ENCODE data around the gene COMP. TPM values are rescaled to one million over a fixed set of nuclear protein-coding genes. Genes with fewer than 3 reads are reported as not detected.

COMP gene
- total RNA-seq, 1 donor from 2014 or later: 1.7 TPM

GRCh38 chr19:18800636-18801035, 9.5 kb upstream of the COMP start:
- H2AFZ ChIP-seq (ENCODE audit: low read depth, low read length): no peak overlapping the region
- peaks cover 22% of the 10 kb centered on the region for H3K27me3 ChIP-seq (ENCODE audit: insufficient read depth, low read length)
- H3K9me3 ChIP-seq (ENCODE audit: insufficient read depth, low read depth, low read length): no peaks in the 10 kb centered on the region
- FAIRE-seq (no peak), DNase-seq (ENCODE audit: low read depth) (no peak)
- no peaks in the 10 kb centered on the region for H3K36me3 ChIP-seq (ENCODE audit: insufficient read depth, low read length)
- no peaks in the 10 kb centered on the region for H3K79me2 ChIP-seq (ENCODE audit: insufficient read depth, low read length)
- TF ChIP-seq CTCF (IDR thresholded peaks at IDR 0.05; ENCODE audit: insufficient read depth, low read depth, low read length) (no peak), EZH2 (IDR thresholded peaks at IDR 0.05; ENCODE audit: insufficient read depth, low read length) (no peak)
- no peak overlapping the region for H3K4me3 Mint-ChIP-seq (ENCODE audit: unreplicated experiment)
- H3K4me2 ChIP-seq (ENCODE audit: low read length): no peak overlapping the region
- H4K20me1 ChIP-seq (ENCODE audit: insufficient read depth, low read length): no peaks in the 10 kb centered on the region
- peaks cover 5% of the 10 kb centered on the region for H3K4me1 ChIP-seq (ENCODE audit: insufficient read depth, low read length)
- no peaks in the 10 kb centered on the region for H3K36me3 Mint-ChIP-seq (ENCODE audit: low read depth, unreplicated experiment)
- no peaks in the 10 kb centered on the region for H3K4me1 Mint-ChIP-seq (ENCODE audit: low read depth, unreplicated experiment)
- H3K27ac ChIP-seq (ENCODE audit: low read depth, low read length): no peak overlapping the region
- H3K27me3 Mint-ChIP-seq (ENCODE audit: low read depth, unreplicated experiment): peaks cover 42% of the 10 kb centered on the region
- no peak overlapping the region for H3K4me3 ChIP-seq (ENCODE audit: insufficient read depth, low read depth, low read length)
- H3K9me3 Mint-ChIP-seq (ENCODE audit: unreplicated experiment): no peaks in the 10 kb centered on the region
- no peak overlapping the region for H3K27ac Mint-ChIP-seq (ENCODE audit: unreplicated experiment)
- no peak overlapping the region for H3K9ac ChIP-seq (ENCODE audit: low read length)

GRCh38 chr19:18800079-18800478, 9.0 kb upstream of the COMP start:
- no peak for TF ChIP-seq CTCF (IDR thresholded peaks at IDR 0.05; ENCODE audit: insufficient read depth, low read depth, low read length)
- no peak for TF ChIP-seq EZH2 (IDR thresholded peaks at IDR 0.05; ENCODE audit: insufficient read depth, low read length)

DNA sequence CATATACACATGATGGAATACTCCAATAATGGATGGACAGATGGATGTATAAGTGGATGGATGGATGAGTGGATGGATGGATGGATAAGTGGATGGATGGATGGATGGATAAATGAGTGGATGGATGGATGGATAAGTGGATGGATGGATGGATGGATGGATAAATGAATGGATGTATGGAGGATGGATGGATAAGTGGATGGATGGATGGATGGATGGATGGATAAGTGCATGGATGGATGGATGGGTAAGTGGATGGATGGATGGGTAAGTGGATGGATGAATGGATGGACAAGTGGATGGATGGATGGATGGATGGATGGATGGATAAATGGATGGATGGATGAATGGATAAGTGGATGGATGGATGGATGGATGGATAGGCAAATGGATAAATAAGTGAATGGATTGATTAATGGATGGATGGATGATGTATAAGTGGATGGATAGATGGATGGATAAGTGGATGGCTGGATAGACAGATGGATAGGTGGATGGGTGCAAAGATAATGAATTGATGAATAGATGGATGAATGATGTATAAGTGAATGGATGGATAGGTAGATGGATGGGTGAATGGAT, 8.4 kb upstream of the COMP start:
- no peak overlapping the region for H3K27ac ChIP-seq (ENCODE audit: low read depth, low read length)
- peaks cover 9% of the 10 kb centered on the region for H3K4me1 ChIP-seq (ENCODE audit: insufficient read depth, low read length)
- no peak overlapping the region for H3K27ac Mint-ChIP-seq (ENCODE audit: unreplicated experiment)
- H3K4me2 ChIP-seq (ENCODE audit: low read length): no peak overlapping the region
- H3K36me3 Mint-ChIP-seq (ENCODE audit: low read depth, unreplicated experiment): no peaks in the 10 kb centered on the region
- no peaks in the 10 kb centered on the region for H3K36me3 ChIP-seq (ENCODE audit: insufficient read depth, low read length)
- FAIRE-seq (no peak), DNase-seq (ENCODE audit: low read depth) (no peak)
- H4K20me1 ChIP-seq (ENCODE audit: insufficient read depth, low read length): no peaks in the 10 kb centered on the region
- no peaks in the 10 kb centered on the region for H3K9me3 Mint-ChIP-seq (ENCODE audit: unreplicated experiment)
- TF ChIP-seq CTCF (IDR thresholded peaks at IDR 0.05; ENCODE audit: insufficient read depth, low read depth, low read length) (no peak), EZH2 (IDR thresholded peaks at IDR 0.05; ENCODE audit: insufficient read depth, low read length) (no peak)
- H3K9me3 ChIP-seq (ENCODE audit: insufficient read depth, low read depth, low read length): no peaks in the 10 kb centered on the region
- H3K79me2 ChIP-seq (ENCODE audit: insufficient read depth, low read length): no peaks in the 10 kb centered on the region
- no peaks in the 10 kb centered on the region for H3K4me1 Mint-ChIP-seq (ENCODE audit: low read depth, unreplicated experiment)
- peaks cover 44% of the 10 kb centered on the region for H3K27me3 Mint-ChIP-seq (ENCODE audit: low read depth, unreplicated experiment)
- H3K4me3 ChIP-seq (ENCODE audit: insufficient read depth, low read depth, low read length): no peak overlapping the region
- peaks cover 22% of the 10 kb centered on the region for H3K27me3 ChIP-seq (ENCODE audit: insufficient read depth, low read length)
- no peak overlapping the region for H3K9ac ChIP-seq (ENCODE audit: low read length)
- H3K4me3 Mint-ChIP-seq (ENCODE audit: unreplicated experiment): no peak overlapping the region
- no peak overlapping the region for H2AFZ ChIP-seq (ENCODE audit: low read depth, low read length)

More at GRCh38 chr19:18800079-18800478, 9.0 kb upstream of the COMP start:
- H3K79me2 ChIP-seq (ENCODE audit: insufficient read depth, low read length): no peaks in the 10 kb centered on the region
- Mint-ChIP-seq H3K36me3 (ENCODE audit: low read depth, unreplicated experiment) (no peaks in the 10 kb centered on the region), H3K4me3 (ENCODE audit: unreplicated experiment) (no peak overlapping the region), H3K27ac (ENCODE audit: unreplicated experiment) (no peak overlapping the region), H3K4me1 (ENCODE audit: low read depth, unreplicated experiment) (no peaks in the 10 kb centered on the region), H3K9me3 (ENCODE audit: unreplicated experiment) (no peaks in the 10 kb centered on the region), H3K27me3 (ENCODE audit: low read depth, unreplicated experiment) (peaks cover 42% of the 10 kb centered on the region)
- no peak overlapping the region for H3K4me3 ChIP-seq (ENCODE audit: insufficient read depth, low read depth, low read length)
- DNase-seq (ENCODE audit: low read depth) (no peak), FAIRE-seq (no peak)
- H3K4me2 ChIP-seq (ENCODE audit: low read length): no peak overlapping the region
- no peaks in the 10 kb centered on the region for H3K36me3 ChIP-seq (ENCODE audit: insufficient read depth, low read length)
- H3K27ac ChIP-seq (ENCODE audit: low read depth, low read length): no peak overlapping the region
- H3K27me3 ChIP-seq (ENCODE audit: insufficient read depth, low read length): peaks cover 22% of the 10 kb centered on the region
- H3K9ac ChIP-seq (ENCODE audit: low read length): no peak overlapping the region
- H3K9me3 ChIP-seq (ENCODE audit: insufficient read depth, low read depth, low read length): no peaks in the 10 kb centered on the region
- H3K4me1 ChIP-seq (ENCODE audit: insufficient read depth, low read length): peaks cover 9% of the 10 kb centered on the region
- no peaks in the 10 kb centered on the region for H4K20me1 ChIP-seq (ENCODE audit: insufficient read depth, low read length)
- H2AFZ ChIP-seq (ENCODE audit: low read depth, low read length): no peak overlapping the region
